Transverse colon (tissue), 4 donors: ENCODE measurements around the gene ELP4.

Source experiments
- POLR2A ChIP-seq: fragments of 450-650 bp; IDR thresholded peaks from one replicate; pipeline ENCODE4 v1.6.1; 2016; ENCODE audit warnings: antibody characterized with exemption, mild to moderate bottlenecking, moderate library complexity
- POLR2AphosphoS5 ChIP-seq, 3 donors: sonication (generic); formaldehyde crosslinking; IDR thresholded peaks; one replicate each; pipeline ENCODE4 v1.6.1; 2016; ENCODE audit warnings: antibody characterized with exemption in 3 of 3
- TF ChIP-seq, protein P1 (sequence below), 5 experiments: fragments of 200-600 bp in 3 of 5; fragments of 450-650 bp in 2 of 5; sonication (generic) in 3 of 5; IDR thresholded peaks; 1 replicate in 2 of 5; 2 replicates in 3 of 5; pipeline ENCODE4 v1.5.1; 2016 to 2017; ENCODE audit warnings: antibody characterized with exemption in 5 of 5, inconsistent platforms in 3 of 5, mild to moderate bottlenecking in 2 of 5, moderate library complexity in 1 of 5

- TF ChIP-seq, protein P1, sequence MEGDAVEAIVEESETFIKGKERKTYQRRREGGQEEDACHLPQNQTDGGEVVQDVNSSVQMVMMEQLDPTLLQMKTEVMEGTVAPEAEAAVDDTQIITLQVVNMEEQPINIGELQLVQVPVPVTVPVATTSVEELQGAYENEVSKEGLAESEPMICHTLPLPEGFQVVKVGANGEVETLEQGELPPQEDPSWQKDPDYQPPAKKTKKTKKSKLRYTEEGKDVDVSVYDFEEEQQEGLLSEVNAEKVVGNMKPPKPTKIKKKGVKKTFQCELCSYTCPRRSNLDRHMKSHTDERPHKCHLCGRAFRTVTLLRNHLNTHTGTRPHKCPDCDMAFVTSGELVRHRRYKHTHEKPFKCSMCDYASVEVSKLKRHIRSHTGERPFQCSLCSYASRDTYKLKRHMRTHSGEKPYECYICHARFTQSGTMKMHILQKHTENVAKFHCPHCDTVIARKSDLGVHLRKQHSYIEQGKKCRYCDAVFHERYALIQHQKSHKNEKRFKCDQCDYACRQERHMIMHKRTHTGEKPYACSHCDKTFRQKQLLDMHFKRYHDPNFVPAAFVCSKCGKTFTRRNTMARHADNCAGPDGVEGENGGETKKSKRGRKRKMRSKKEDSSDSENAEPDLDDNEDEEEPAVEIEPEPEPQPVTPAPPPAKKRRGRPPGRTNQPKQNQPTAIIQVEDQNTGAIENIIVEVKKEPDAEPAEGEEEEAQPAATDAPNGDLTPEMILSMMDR (IDR thresholded peaks at IDR 0.05) = no peak
- TF ChIP-seq POLR2A (no peak), POLR2AphosphoS5 (IDR thresholded peaks at IDR 0.05) (no peak)
Observed at GRCh38 chr11:31805629-31806185, 296.1 kb downstream of the ELP4 start.
